Raji (cell line): ENCODE measurements around the gene MATCAP1.

Experiments
- POLR2A ChIP-seq: IDR thresholded peaks from 2 replicates; pipeline ENCODE4 v1.6.1; 2011; ENCODE audit warnings: low read depth, low read length, control low read depth; ENCODE audit not compliant: insufficient read depth

The MATCAP1 gene

DNA sequence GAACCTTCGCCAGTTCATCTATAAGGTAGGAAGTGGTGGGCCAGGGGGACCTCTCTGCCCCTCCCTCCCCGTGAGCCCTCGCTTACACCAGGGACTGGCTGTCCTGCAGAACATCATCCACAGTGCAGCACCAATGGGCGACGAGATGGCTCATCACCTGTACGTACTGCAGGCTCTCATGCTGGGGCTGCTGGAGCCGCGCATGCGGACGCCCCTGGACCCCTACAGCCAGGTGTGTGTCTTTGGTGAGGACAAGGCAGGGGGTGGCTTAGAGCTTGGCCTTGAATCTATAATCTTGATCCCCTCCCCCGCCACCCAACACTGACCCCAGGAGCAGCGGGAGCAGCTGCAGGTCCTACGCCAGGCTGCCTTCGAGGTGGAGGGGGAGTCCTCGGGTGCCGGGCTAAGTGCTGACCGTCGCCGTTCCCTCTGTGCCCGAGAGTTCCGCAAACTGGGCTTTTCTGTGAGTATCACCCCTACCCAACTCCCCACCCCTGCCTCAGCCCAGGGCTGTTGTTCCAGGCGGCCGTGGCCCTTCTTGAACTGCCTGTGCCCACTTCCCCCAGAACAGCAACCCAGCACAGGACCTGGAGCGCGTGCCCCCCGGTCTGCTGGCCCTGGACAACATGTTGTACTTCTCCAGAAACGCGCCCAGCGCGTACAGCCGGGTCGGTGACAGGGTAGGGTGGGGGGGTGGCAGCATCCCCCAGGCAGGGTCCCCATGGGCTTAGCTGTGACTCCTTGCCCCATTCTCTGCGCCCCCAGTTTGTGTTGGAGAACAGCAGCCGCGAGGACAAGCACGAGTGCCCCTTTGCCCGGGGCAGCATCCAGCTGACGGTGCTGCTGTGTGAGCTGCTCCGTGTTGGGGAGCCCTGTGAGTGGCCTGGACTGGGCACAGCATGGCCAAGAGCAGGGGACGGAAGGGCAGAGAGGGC lies 17.9 kb upstream of the MATCAP1 start:
- TF ChIP-seq POLR2A: no peak

DNA sequence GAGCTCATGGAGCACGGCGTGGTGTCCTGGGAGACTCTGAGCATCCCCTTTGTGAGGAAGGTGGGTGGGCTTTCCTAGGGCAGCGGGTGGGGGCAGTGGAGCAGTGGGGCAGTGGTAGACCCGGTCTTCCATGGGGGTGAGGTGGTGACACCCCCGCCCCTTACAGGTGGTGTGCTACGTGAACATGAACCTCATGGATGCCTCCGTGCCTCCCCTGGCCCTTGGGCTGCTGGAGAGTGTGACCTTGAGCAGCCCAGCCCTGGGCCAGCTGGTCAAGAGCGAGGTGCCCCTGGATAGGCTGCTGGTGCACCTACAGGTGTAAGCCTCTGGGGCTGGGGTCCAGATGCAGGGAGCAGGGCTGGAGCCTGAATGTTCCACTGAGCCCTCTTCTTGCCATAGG lies 16.7 kb upstream of the MATCAP1 start:
- TF ChIP-seq POLR2A: no peak

GRCh38 chr16:67199808-67200198 lies 16.0 kb upstream of the MATCAP1 start:
- no peak for TF ChIP-seq POLR2A

GRCh38 chr16:67199011-67199807 lies 15.4 kb upstream of the MATCAP1 start, which contains the start of gene ELMO3:
ELMO3 (plus strand) TSS chr16:67199131; CDS start chr16:67199327, 196 bp downstream.
- no peak for TF ChIP-seq POLR2A

GRCh38 chr16:67198238-67198734 lies 14.5 kb upstream of the MATCAP1 start:
- TF ChIP-seq POLR2A: no peak

GRCh38 chr16:67197704-67198103 lies 13.9 kb upstream of the MATCAP1 start:
- TF ChIP-seq POLR2A: no peak

- TF ChIP-seq POLR2A: no peak
Observed at GRCh38 chr16:67196881-67197280, 13.1 kb upstream of the MATCAP1 start.

GRCh38 chr16:67195676-67196075 lies 11.9 kb upstream of the MATCAP1 start:
- no peak for TF ChIP-seq POLR2A

GRCh38 chr16:67194260-67194659 lies 10.5 kb upstream of the MATCAP1 start:
- no peak for TF ChIP-seq POLR2A

DNA sequence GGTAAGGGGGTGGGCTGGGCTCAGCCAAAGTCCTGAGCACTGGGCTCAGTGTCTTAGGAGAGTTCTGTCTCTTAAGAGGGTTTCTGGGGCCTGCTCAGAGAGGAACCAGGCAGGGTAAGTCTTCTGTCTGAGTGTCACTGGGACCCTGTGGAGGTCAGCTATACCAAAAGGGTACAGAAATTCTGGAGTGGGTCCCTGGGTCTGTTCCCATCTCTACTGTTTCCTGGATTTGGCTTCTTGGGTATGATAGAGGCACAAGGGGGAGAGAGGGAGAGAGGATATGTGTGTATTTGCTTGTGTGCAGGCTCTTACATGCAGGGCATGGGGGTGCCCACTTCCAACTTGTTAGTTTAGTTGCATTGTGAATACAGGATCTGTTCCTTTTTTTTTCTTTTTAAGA lies 9.8 kb upstream of the MATCAP1 start:
- TF ChIP-seq POLR2A: no peak

- TF ChIP-seq POLR2A: no peak
Observed at GRCh38 chr16:67192781-67193361, 9.1 kb upstream of the MATCAP1 start.

DNA sequence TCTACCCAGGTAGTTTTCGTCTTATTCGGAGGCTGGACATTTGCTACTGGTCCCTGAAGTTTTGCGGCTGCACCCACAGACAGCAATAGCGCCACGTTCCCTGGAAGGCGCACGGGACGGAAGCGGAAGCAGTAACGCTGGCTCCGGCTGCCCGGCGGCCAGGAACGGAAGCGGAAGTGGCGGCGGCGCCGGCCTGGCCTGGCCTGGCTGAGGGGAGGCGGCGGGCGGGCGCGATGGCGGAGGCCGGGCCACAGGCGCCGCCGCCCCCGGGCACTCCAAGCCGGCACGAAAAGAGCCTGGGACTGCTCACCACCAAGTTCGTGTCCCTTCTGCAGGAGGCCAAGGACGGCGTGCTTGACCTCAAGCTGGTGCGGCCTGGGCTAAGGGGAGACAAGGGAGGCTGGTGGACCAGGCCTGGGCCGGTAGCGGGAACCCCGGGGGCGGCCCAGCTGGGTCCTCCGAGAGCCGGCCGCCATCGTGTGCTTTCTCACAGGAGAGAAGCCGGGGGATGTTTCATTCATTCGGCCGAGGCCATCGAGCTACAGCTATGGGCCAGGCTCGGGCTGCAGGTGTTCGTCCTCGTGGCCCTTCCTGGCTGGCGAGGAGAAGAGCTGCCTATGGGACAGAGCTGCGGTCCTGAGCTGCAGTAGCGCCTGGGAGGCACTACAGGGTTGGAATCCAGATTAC lies 8.4 kb upstream of the MATCAP1 start, which contains the start of gene E2F4:
TSS of gene E2F4 (plus strand) at position 161 of the 687 bp plus-strand sequence. CDS start at position 234, 73 bp downstream.
- TF ChIP-seq POLR2A: peak; percentile 76

DNA sequence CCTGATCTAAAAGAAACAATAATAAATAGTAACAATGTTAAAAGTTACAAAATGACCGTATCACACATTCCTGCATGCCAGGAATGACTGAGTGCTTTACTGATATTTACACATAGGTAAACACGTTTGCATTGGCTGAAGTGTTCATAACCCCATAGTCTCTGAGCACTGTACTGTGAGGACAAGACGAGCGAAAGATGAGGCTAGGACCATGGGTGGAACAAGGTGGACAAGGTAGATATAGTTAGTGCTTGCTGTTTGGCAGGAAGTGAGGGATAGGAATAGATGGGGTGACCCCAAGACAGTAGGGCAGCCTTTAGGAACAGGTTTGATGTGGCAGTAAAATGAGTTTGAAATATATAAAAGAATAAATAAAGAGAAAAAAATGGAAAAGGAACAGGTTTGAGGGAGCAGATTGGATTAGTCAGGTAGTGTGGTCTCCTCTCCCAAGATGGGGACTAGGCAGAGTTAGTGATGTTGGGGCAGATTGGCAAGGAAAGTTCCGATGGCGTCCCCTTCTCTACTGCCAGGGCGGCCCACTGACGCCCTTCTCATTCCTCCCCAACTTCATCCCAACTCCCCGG lies 7.7 kb upstream of the MATCAP1 start:
- TF ChIP-seq POLR2A: no peak
